Measurements from ENCODE around the gene RTN4RL1.

GRCh38 chr17:2060385-2060658 lies 35.2 kb upstream of the RTN4RL1 start:
- TF ChIP-seq CTCF (conservative IDR thresholded peaks at IDR 0.05; ENCODE audit: low read depth, low read length) (no peak), POLR2A (IDR thresholded peaks at IDR 0.05; ENCODE audit: low read depth, low read length) (no peak; the same call in 1 of the 2 replicates)
